Epidermal melanocyte (primary cell): Measurements from ENCODE around the gene CAMKMT.

Experiments
- DNase-seq: peaks from one replicate; pipeline ENCODE4 v3.0.0; 2011; ENCODE audit warnings: low spot score; ENCODE audit not compliant: insufficient read length

CAMKMT gene

GRCh38 chr2:44798139-44798659 is 436.5 kb downstream of the CAMKMT start:
- DNase-seq, result no peak

DNA sequence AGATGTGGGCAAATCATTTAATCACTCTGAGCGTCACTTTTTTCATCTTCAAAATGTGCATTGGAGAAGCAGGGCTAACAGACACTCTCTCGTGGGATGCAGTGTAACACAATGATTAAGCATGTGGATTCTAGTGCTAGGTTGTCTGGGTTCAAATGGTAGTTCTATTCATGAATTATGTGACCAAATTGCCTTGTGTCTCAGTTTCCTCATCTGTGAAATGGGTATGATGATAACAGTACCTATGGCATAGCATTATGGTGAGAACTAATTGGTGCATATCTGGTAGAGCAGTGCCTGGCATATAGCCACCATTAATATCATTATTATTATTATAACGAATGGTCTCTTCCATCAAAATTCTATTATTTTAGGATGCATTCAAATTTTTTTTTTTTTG is 437.4 kb downstream of the CAMKMT start:
- no peak for DNase-seq

- no peak for DNase-seq
These were observed 438.0 kb downstream of the CAMKMT start for GRCh38 chr2:44799754-44800153.

DNA sequence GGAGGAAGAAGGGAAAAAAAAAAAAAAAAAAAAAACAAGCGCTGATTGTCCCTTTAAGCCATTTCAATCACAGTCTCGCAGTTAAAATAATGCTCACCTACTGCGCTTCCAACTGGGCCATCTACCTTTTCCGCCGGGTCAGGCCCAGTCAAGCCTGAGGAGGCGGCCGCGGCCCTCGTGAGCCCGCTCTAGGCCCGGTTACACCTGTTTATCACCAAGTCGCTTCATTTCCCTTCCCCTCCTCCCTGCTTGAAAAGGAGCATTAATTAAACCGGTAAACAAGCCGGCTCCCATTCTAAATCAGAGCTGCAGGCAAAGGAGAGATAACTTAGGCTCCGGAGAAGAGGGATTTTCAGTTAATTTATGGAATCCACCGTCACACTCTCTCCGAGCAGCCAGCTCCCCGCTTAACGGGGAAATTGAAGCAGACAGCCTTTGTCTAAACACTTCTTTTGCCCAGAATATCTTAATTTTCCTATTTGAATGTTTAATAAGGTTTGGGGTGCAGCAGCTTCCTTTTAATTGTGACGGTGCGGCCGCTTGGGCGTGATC is 439.6 kb downstream of the CAMKMT start:
- no peak for DNase-seq

- DNase-seq, result no peak
These were observed 440.4 kb downstream of the CAMKMT start for GRCh38 chr2:44801841-44802776.

GRCh38 chr2:44802777-44803424 is 441.2 kb downstream of the CAMKMT start:
- DNase-seq, result no peak

- no peak for DNase-seq
These were observed 442.9 kb downstream of the CAMKMT start for GRCh38 chr2:44804406-44805265.

- DNase-seq, result no peak
These were observed 443.9 kb downstream of the CAMKMT start for GRCh38 chr2:44805401-44806235.

DNA sequence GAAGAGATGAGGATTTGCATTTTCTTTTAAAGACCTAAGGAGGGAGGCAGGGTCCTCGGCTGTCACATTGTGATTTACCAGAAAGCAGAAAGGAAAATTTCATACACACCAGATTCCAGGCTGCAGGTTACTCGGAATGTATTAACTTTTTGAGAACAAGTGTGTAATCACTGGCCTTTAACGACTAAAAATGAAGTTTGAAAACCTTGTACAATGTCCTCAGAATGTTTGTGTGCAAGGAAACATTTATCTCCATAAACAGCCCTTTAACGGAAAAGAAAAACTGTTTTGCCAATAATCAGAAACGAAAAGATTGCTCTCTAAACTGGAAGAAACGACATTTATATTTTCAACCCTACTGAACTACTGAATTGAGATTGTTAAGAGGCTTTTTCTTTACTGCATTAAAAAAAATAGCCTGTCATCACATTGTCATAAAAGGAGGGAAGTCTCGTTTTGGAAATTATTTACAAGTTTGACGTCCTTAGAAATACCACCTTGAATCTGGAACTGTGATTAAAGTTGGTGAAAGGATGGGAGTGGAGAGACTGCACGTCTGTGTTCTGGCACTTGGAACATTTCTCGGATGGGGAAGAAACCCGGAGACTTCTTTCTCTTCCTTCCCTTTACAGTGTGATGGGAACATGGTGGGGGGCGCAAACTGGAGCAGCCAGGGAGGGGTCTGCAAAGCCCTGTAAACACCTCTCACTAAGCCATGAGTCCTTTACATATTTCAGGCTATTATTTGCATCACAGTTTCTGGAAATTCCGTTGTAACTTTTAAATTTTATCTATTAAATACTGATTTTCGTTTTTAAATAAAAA is 445.7 kb downstream of the CAMKMT start:
- DNase-seq, result no peak

- DNase-seq, result no peak
These were observed 449.3 kb downstream of the CAMKMT start for GRCh38 chr2:44810892-44811530.

DNA sequence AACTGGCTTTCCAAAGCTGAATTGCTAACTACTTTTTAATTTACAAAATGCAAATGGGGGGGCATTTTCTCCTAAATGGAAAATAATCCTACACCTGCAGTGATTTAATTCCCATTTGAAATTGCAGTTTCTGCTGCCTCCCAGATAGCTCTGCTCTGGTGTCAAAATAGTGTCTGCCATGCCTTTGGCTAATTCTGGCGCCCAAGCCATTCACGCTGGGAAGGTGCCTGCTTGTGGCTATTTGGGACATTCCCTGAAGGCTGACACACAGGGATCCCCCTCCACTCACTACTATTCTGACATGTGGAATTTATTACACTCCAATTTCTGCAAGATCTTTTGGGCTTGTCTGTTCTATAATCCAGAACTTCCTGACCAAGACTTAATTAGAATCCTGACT is 451.4 kb downstream of the CAMKMT start:
- DNase-seq, result no peak

- DNase-seq, result no peak
These were observed 451.9 kb downstream of the CAMKMT start for GRCh38 chr2:44813658-44814057.

DNA sequence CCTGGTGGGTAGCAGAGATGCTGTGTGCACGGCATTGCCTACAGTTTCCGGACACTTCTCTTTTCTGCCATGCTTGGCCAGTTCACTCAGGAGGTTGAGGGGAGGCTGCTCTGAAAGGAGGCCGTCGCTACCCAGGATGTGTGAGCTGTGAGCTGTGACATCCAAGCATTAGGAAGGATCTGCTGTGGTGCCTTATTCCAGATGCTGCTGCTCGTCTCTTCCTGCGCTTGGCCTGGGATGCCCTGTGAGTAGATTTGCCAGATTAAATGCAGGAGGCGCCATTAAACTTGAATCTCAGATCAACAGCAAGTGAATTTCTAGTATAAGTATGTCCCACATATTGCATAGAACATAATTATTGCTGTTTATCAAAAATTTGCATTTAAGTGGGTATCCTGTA is 455.5 kb downstream of the CAMKMT start:
- DNase-seq, result no peak

- no peak for DNase-seq
These were observed 456.1 kb downstream of the CAMKMT start for GRCh38 chr2:44817673-44818335.

- DNase-seq, result no peak
These were observed 457.3 kb downstream of the CAMKMT start for GRCh38 chr2:44819061-44819460.

- no peak for DNase-seq
These were observed 459.8 kb downstream of the CAMKMT start for GRCh38 chr2:44821500-44821899.

GRCh38 chr2:44822174-44822573 is 460.4 kb downstream of the CAMKMT start:
- DNase-seq, result no peak
